ENCODE data around the gene TNFRSF18.

Gene TNFRSF18

DNA sequence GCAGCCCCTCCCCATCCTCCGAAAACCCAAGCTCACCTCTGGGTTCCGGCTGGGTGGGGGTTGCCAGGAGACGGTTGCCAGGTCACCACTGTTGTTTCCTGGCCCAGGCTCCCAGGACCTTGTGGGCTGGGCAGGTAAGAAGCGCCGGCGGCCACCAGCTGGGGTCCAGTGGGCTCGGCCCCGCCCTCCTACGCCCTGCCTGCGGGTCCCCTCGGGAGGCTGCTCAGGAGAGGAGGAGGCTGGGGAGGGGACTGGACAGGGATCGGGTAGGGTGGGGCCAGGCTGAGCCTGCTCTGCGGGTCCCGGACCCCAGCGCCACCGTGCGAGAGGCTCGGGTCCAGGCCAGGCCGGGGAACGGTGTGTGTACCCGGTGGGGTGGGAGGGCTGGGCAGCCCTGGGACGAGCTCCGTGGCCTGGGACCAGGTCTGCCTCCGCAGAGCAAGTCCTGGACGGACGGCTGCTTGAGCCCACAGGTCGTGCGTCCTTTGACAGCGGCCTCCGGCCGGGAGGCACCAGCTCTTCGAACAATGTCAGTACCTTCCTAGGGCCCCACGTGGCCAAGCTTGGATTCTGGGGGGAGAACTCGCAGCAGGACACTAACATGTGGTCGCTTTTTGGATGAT lies 32.5 kb downstream of the TNFRSF18 start, which contains the start of gene TTLL10:
Gene TTLL10, plus strand, starts transcription at position 88 of the 623 bp plus-strand sequence. CDS start 5,336 bp downstream, outside the sequence.
- peaks cover 4% of the 10 kb centered on the region for H3K79me1 ChIP-seq (replicated peaks; ENCODE audit: low read length, poor library complexity, severe bottlenecking)
- H3K18ac ChIP-seq (ENCODE audit: low read depth in 1 of 2, low read length in 2 of 2), result peak within 1 kb of the TSS in 1 of 2 experiments; percentile 38
- no peak within 1 kb of the TSS for H2BK5ac ChIP-seq (ENCODE audit: low read depth, low read length, poor library complexity, severe bottlenecking)
- no peak within 1 kb of the TSS for H2BK120ac ChIP-seq (ENCODE audit: low read depth, low read length)
- H3K36me3 ChIP-seq (ENCODE audit: control insufficient read depth in 1 of 2, insufficient read depth in 2 of 2, low read depth in 1 of 2, low read length in 2 of 2), result peaks cover 0 to 17% of the 10 kb centered on the region in 2 experiments
- H2AK5ac ChIP-seq (ENCODE audit: low read length, severe bottlenecking), result peak within 1 kb of the TSS; percentile 15
- H3K27me3 ChIP-seq (ENCODE audit: control insufficient read depth in 1 of 2, insufficient read depth in 1 of 2, low read length in 2 of 2), result peaks cover 37 to 85% of the 10 kb centered on the region in 2 experiments
- no peak within 1 kb of the TSS for H2BK15ac ChIP-seq (ENCODE audit: low read depth, poor library complexity, severe bottlenecking)
- no peaks in the 10 kb centered on the region for H3K9me3 ChIP-seq (ENCODE audit: control insufficient read depth, low read length)
- no peak within 1 kb of the TSS for H3K4me2 ChIP-seq (ENCODE audit: low read length, poor library complexity, severe bottlenecking)
- H2AFZ ChIP-seq (ENCODE audit: low read depth, low read length), result no peak within 1 kb of the TSS
- no peak within 1 kb of the TSS for H2BK12ac ChIP-seq (ENCODE audit: low read length in 2 of 2)
- DNase-seq, result no peak
- WGBS, result 32% methylated on average over 26 of the region's 35 CpGs
- H3K4ac ChIP-seq (ENCODE audit: low read depth in 1 of 2, low read length in 2 of 2), result no peak within 1 kb of the TSS
- no peak within 1 kb of the TSS for H3K9ac ChIP-seq (ENCODE audit: low read length)
- H3K4me3 ChIP-seq (ENCODE audit: insufficient read depth in 1 of 2, low read depth in 1 of 2, low read length in 2 of 2), result no peak within 1 kb of the TSS
- H3K4me1 ChIP-seq (ENCODE audit: control insufficient read depth, insufficient read depth, low read depth, low read length), result peaks cover 62% of the 10 kb centered on the region
- no peak within 1 kb of the TSS for H3K14ac ChIP-seq (ENCODE audit: low read length in 2 of 2)
- no peak within 1 kb of the TSS for H3K23ac ChIP-seq (ENCODE audit: low read length in 2 of 2)
- H3K27ac ChIP-seq (ENCODE audit: low read length, poor library complexity, severe bottlenecking), result no peak within 1 kb of the TSS
- H4K8ac ChIP-seq (ENCODE audit: low read length), result no peak within 1 kb of the TSS
- no peak within 1 kb of the TSS for H4K91ac ChIP-seq (ENCODE audit: low read length)

- no peak overlapping the region for H3K27ac ChIP-seq (ENCODE audit: low read length, poor library complexity, severe bottlenecking)
- H3K4me1 ChIP-seq (ENCODE audit: control insufficient read depth, insufficient read depth, low read depth, low read length), result peaks cover 65% of the 10 kb centered on the region
- H2BK5ac ChIP-seq (ENCODE audit: low read depth, low read length, poor library complexity, severe bottlenecking), result no peak overlapping the region
- peaks cover 37 to 91% of the 10 kb centered on the region in 2 experiments for H3K27me3 ChIP-seq (ENCODE audit: control insufficient read depth in 1 of 2, insufficient read depth in 1 of 2, low read length in 2 of 2)
- no peak overlapping the region for H3K9ac ChIP-seq (ENCODE audit: low read length)
- peaks cover 6% of the 10 kb centered on the region for H3K79me1 ChIP-seq (replicated peaks; ENCODE audit: low read length, poor library complexity, severe bottlenecking)
- H3K23ac ChIP-seq (ENCODE audit: low read length in 2 of 2), result no peak overlapping the region
- H3K4me2 ChIP-seq (ENCODE audit: low read length, poor library complexity, severe bottlenecking), result no peak overlapping the region
- H2BK12ac ChIP-seq (ENCODE audit: low read length in 2 of 2), result no peak overlapping the region
- H3K18ac ChIP-seq (ENCODE audit: low read depth in 1 of 2, low read length in 2 of 2), result no peak overlapping the region
- H3K14ac ChIP-seq (ENCODE audit: low read length in 2 of 2), result no peak overlapping the region
- no peak overlapping the region for H4K91ac ChIP-seq (ENCODE audit: low read length)
- 85% methylated on average over 29 of the region's 32 CpGs for WGBS
- no peak for DNase-seq
- H3K4ac ChIP-seq (ENCODE audit: low read depth in 1 of 2, low read length in 2 of 2), result no peak overlapping the region
- H2BK120ac ChIP-seq (ENCODE audit: low read depth, low read length), result no peak overlapping the region
- H3K9me3 ChIP-seq (ENCODE audit: control insufficient read depth, low read length), result no peaks in the 10 kb centered on the region
- H2AK5ac ChIP-seq (ENCODE audit: low read length, severe bottlenecking), result peak overlapping the region; percentile 0
- H3K36me3 ChIP-seq (ENCODE audit: control insufficient read depth in 1 of 2, insufficient read depth in 2 of 2, low read depth in 1 of 2, low read length in 2 of 2), result peaks cover 0 to 19% of the 10 kb centered on the region in 2 experiments
- no peak overlapping the region for H3K4me3 ChIP-seq (ENCODE audit: insufficient read depth in 1 of 2, low read depth in 1 of 2, low read length in 2 of 2)
- no peak overlapping the region for H2BK15ac ChIP-seq (ENCODE audit: low read depth, poor library complexity, severe bottlenecking)
- H4K8ac ChIP-seq (ENCODE audit: low read length), result no peak overlapping the region
- no peak overlapping the region for H2AFZ ChIP-seq (ENCODE audit: low read depth, low read length)
Measured at GRCh38 chr1:1173061-1173792, 33.2 kb downstream of the TNFRSF18 start.

- DNase-seq, result no peak
Measured at GRCh38 chr1:1171546-1172340, 34.6 kb downstream of the TNFRSF18 start.

GRCh38 chr1:1171161-1171545 lies 35.2 kb downstream of the TNFRSF18 start:
- Histone ChIP-seq H3K18ac (ENCODE audit: low read depth in 1 of 2, low read length in 2 of 2) (no peak overlapping the region), H3K4me1 (ENCODE audit: control insufficient read depth, insufficient read depth, low read depth, low read length) (peaks cover 71% of the 10 kb centered on the region), H2BK5ac (ENCODE audit: low read depth, low read length, poor library complexity, severe bottlenecking) (no peak overlapping the region), H3K4me2 (ENCODE audit: low read length, poor library complexity, severe bottlenecking) (no peak overlapping the region), H2AK5ac (ENCODE audit: low read length, severe bottlenecking) (peak overlapping the region; percentile 43), H4K91ac (ENCODE audit: low read length) (no peak overlapping the region), H3K4ac (ENCODE audit: low read depth in 1 of 2, low read length in 2 of 2) (no peak overlapping the region), H3K36me3 (ENCODE audit: control insufficient read depth in 1 of 2, insufficient read depth in 2 of 2, low read depth in 1 of 2, low read length in 2 of 2) (peaks cover 0 to 35% of the 10 kb centered on the region in 2 experiments), H3K23ac (ENCODE audit: low read length in 2 of 2) (no peak overlapping the region), H3K79me1 (replicated peaks; ENCODE audit: low read length, poor library complexity, severe bottlenecking) (peaks cover 12% of the 10 kb centered on the region), H2AFZ (ENCODE audit: low read depth, low read length) (no peak overlapping the region), H3K4me3 (ENCODE audit: insufficient read depth in 1 of 2, low read depth in 1 of 2, low read length in 2 of 2) (no peak overlapping the region), H3K9ac (ENCODE audit: low read length) (no peak overlapping the region), H4K8ac (ENCODE audit: low read length) (no peak overlapping the region), H2BK15ac (ENCODE audit: low read depth, poor library complexity, severe bottlenecking) (no peak overlapping the region), H3K14ac (ENCODE audit: low read length in 2 of 2) (no peak overlapping the region), H2BK120ac (ENCODE audit: low read depth, low read length) (no peak overlapping the region), H2BK12ac (ENCODE audit: low read length in 2 of 2) (no peak overlapping the region), H3K27me3 (ENCODE audit: control insufficient read depth in 1 of 2, insufficient read depth in 1 of 2, low read length in 2 of 2) (peaks cover 21 to 82% of the 10 kb centered on the region in 2 experiments), H3K27ac (ENCODE audit: low read length, poor library complexity, severe bottlenecking) (no peak overlapping the region), H3K9me3 (ENCODE audit: control insufficient read depth, low read length) (no peaks in the 10 kb centered on the region)
- DNase-seq, result no peak
- WGBS, result 86% methylated on average over 11 of the region's 12 CpGs

More at GRCh38 chr1:1171546-1172340, 34.6 kb downstream of the TNFRSF18 start:
- H3K4ac ChIP-seq (ENCODE audit: low read depth in 1 of 2, low read length in 2 of 2), result no peak overlapping the region
- H3K27ac ChIP-seq (ENCODE audit: low read length, poor library complexity, severe bottlenecking), result no peak overlapping the region
- no peak overlapping the region for H3K4me2 ChIP-seq (ENCODE audit: low read length, poor library complexity, severe bottlenecking)
- H4K91ac ChIP-seq (ENCODE audit: low read length), result no peak overlapping the region
- H4K8ac ChIP-seq (ENCODE audit: low read length), result no peak overlapping the region
- H3K4me1 ChIP-seq (ENCODE audit: control insufficient read depth, insufficient read depth, low read depth, low read length), result peaks cover 69% of the 10 kb centered on the region
- no peak overlapping the region for H2BK12ac ChIP-seq (ENCODE audit: low read length in 2 of 2)
- H3K18ac ChIP-seq (ENCODE audit: low read depth in 1 of 2, low read length in 2 of 2), result no peak overlapping the region
- H3K27me3 ChIP-seq (ENCODE audit: control insufficient read depth in 1 of 2, insufficient read depth in 1 of 2, low read length in 2 of 2), result peaks cover 25 to 87% of the 10 kb centered on the region in 2 experiments
- H2AK5ac ChIP-seq (ENCODE audit: low read length, severe bottlenecking), result peak overlapping the region; percentile 43
- H2BK5ac ChIP-seq (ENCODE audit: low read depth, low read length, poor library complexity, severe bottlenecking), result no peak overlapping the region
- no peak overlapping the region for H2BK120ac ChIP-seq (ENCODE audit: low read depth, low read length)
- WGBS, result 92% methylated on average over 31 of the region's 33 CpGs
- H2AFZ ChIP-seq (ENCODE audit: low read depth, low read length), result no peak overlapping the region
- H3K9ac ChIP-seq (ENCODE audit: low read length), result no peak overlapping the region
- H3K23ac ChIP-seq (ENCODE audit: low read length in 2 of 2), result no peak overlapping the region
- no peaks in the 10 kb centered on the region for H3K9me3 ChIP-seq (ENCODE audit: control insufficient read depth, low read length)
- peaks cover 12% of the 10 kb centered on the region for H3K79me1 ChIP-seq (replicated peaks; ENCODE audit: low read length, poor library complexity, severe bottlenecking)
- H3K36me3 ChIP-seq (ENCODE audit: control insufficient read depth in 1 of 2, insufficient read depth in 2 of 2, low read depth in 1 of 2, low read length in 2 of 2), result peaks cover 0 to 34% of the 10 kb centered on the region in 2 experiments
- peak overlapping the region; percentile 8 for H2BK15ac ChIP-seq (ENCODE audit: low read depth, poor library complexity, severe bottlenecking)
- H3K14ac ChIP-seq (ENCODE audit: low read length in 2 of 2), result no peak overlapping the region
- no peak overlapping the region for H3K4me3 ChIP-seq (ENCODE audit: insufficient read depth in 1 of 2, low read depth in 1 of 2, low read length in 2 of 2)
